HG03039 (cell line): ENCODE data around the gene SYNE1.
"Not testable (repeated sequence)": the region's sequence is repeated elsewhere in the genome, so short reads cannot be mapped to it uniquely, and the experiment has no call there.

Source experiments
- ATAC-seq: cut with Tn5 transposase; IDR thresholded peaks from one replicate; pipeline ENCODE4 v1.9.1; 2021; ENCODE audit warnings: mild to moderate bottlenecking, moderate library complexity; ENCODE audit not compliant: unreplicated experiment

The SYNE1 gene

GRCh38 chr6:152625213-152625612, 11.9 kb downstream of the SYNE1 start:
- ATAC-seq, result no peak

- ATAC-seq, result not testable (repeated sequence)
Observed at GRCh38 chr6:152614776-152615175, 22.4 kb downstream of the SYNE1 start.

- ATAC-seq, result no peak
Observed at GRCh38 chr6:152609125-152609670, 28.0 kb downstream of the SYNE1 start.

- no peak for ATAC-seq
Observed at GRCh38 chr6:152605941-152606340, 31.2 kb downstream of the SYNE1 start.

GRCh38 chr6:152605342-152605741, 31.8 kb downstream of the SYNE1 start:
- no peak for ATAC-seq

- ATAC-seq, result no peak
Observed at GRCh38 chr6:152603911-152604310, 33.3 kb downstream of the SYNE1 start.

GRCh38 chr6:152600022-152600421, 37.1 kb downstream of the SYNE1 start:
- ATAC-seq, result no peak

GRCh38 chr6:152598901-152599537, 38.1 kb downstream of the SYNE1 start:
- ATAC-seq, result no peak

GRCh38 chr6:152598421-152598820, 38.7 kb downstream of the SYNE1 start:
- ATAC-seq, result no peak

- ATAC-seq, result no peak
Observed at GRCh38 chr6:152596726-152597125, 40.4 kb downstream of the SYNE1 start.

GRCh38 chr6:152595499-152595898, 41.7 kb downstream of the SYNE1 start:
- ATAC-seq, result no peak

GRCh38 chr6:152594701-152595100, 42.5 kb downstream of the SYNE1 start:
- ATAC-seq, result no peak

GRCh38 chr6:152588456-152588855, 48.7 kb downstream of the SYNE1 start:
- no peak for ATAC-seq

GRCh38 chr6:152587473-152587872, 49.7 kb downstream of the SYNE1 start:
- no peak for ATAC-seq

- no peak for ATAC-seq
Observed at GRCh38 chr6:152585236-152585635, 51.9 kb downstream of the SYNE1 start.

- ATAC-seq, result no peak
Observed at GRCh38 chr6:152583888-152584287, 53.3 kb downstream of the SYNE1 start.

- no peak for ATAC-seq
Observed at GRCh38 chr6:152576525-152576924, 60.6 kb downstream of the SYNE1 start.

- no peak for ATAC-seq
Observed at GRCh38 chr6:152575621-152576150, 61.5 kb downstream of the SYNE1 start.

GRCh38 chr6:152575161-152575560, 62.0 kb downstream of the SYNE1 start:
- ATAC-seq, result no peak

GRCh38 chr6:152573762-152574161, 63.4 kb downstream of the SYNE1 start:
- no peak for ATAC-seq

- no peak for ATAC-seq
Observed at GRCh38 chr6:152572338-152573088, 64.6 kb downstream of the SYNE1 start.

- no peak for ATAC-seq
Observed at GRCh38 chr6:152571943-152572337, 65.2 kb downstream of the SYNE1 start.
